ENCODE results near the gene HAND2. TPM values are rescaled to one million over a fixed set of nuclear protein-coding genes. Genes with fewer than 3 reads are reported as not detected.

The HAND2 gene
- total RNA-seq, 4 donors from 2014 or later: 0.31 to 3.8 (median 1.8) TPM

- 33 to 44% methylated on average over 4 of the region's 4 CpGs for WGBS, 2 donors
- intact Hi-C loops (cut with DNase I): no loop called here
- H3K27ac ChIP-seq: no peak overlapping the region
Measured at GRCh38 chr4:173573286-173573685, 43.3 kb upstream of the HAND2 start.

GRCh38 chr4:173572493-173573129, 42.6 kb upstream of the HAND2 start:
- no peaks in the 10 kb centered on the region for H3K9me3 ChIP-seq
- peaks cover 0 to 7% (median 0%) of the 10 kb centered on the region in 4 donors for H3K27me3 ChIP-seq
- H3K4me1 ChIP-seq: no peaks in the 10 kb centered on the region
- intact Hi-C loops (cut with DNase I): no loop called here
- 48 to 58% methylated on average over 3 of the region's 3 CpGs for WGBS, 2 donors
- no peak overlapping the region for H3K4me3 ChIP-seq
- H3K36me3 ChIP-seq: no peaks in the 10 kb centered on the region
- no peak for DNase-seq
- TF ChIP-seq POLR2A (IDR thresholded peaks at IDR 0.05) (no peak), CTCF (IDR thresholded peaks at IDR 0.05) (no peak)
- no peak overlapping the region for H3K27ac ChIP-seq

More at GRCh38 chr4:173573286-173573685, 43.3 kb upstream of the HAND2 start:
- DNase-seq: no peak
- TF ChIP-seq POLR2A (IDR thresholded peaks at IDR 0.05) (no peak), CTCF (IDR thresholded peaks at IDR 0.05) (no peak)
- H3K4me1 ChIP-seq: no peaks in the 10 kb centered on the region
- H3K27me3 ChIP-seq: peaks cover 0 to 7% (median 0%) of the 10 kb centered on the region in 4 donors
- H3K36me3 ChIP-seq: no peaks in the 10 kb centered on the region
- H3K9me3 ChIP-seq: no peaks in the 10 kb centered on the region
- no peak overlapping the region for H3K4me3 ChIP-seq

- no peak overlapping the region for H3K4me3 ChIP-seq
Measured at GRCh38 chr4:173571620-173572019, 41.6 kb upstream of the HAND2 start.

GRCh38 chr4:173565281-173565680, 35.3 kb upstream of the HAND2 start:
- H3K27ac ChIP-seq: no peak overlapping the region
- H3K4me1 ChIP-seq: no peaks in the 10 kb centered on the region
- no peak for DNase-seq
- intact Hi-C loops (cut with DNase I): no loop called here
- TF ChIP-seq CTCF (IDR thresholded peaks at IDR 0.05): no peak
- TF ChIP-seq POLR2A (IDR thresholded peaks at IDR 0.05): no peak
- H3K27me3 ChIP-seq: peaks cover 0 to 4% (median 0%) of the 10 kb centered on the region in 4 donors
- no peaks in the 10 kb centered on the region for H3K9me3 ChIP-seq
- no peak overlapping the region for H3K4me3 ChIP-seq
- no peaks in the 10 kb centered on the region for H3K36me3 ChIP-seq
- WGBS, 2 donors: 48 to 53% methylated on average over 2 of the region's 2 CpGs

More at GRCh38 chr4:173571620-173572019, 41.6 kb upstream of the HAND2 start:
- no peak for TF ChIP-seq CTCF (IDR thresholded peaks at IDR 0.05)
- no peak for TF ChIP-seq POLR2A (IDR thresholded peaks at IDR 0.05)
- Histone ChIP-seq H3K36me3 (no peaks in the 10 kb centered on the region), H3K4me1 (no peaks in the 10 kb centered on the region), H3K9me3 (no peaks in the 10 kb centered on the region), H3K27ac (no peak overlapping the region), H3K27me3 (peaks cover 0 to 7% (median 0%) of the 10 kb centered on the region in 4 donors)
- intact Hi-C loops (cut with DNase I): no loop called here
- WGBS, 2 donors: 50% methylated on average over 2 of the region's 2 CpGs
- DNase-seq: no peak

GRCh38 chr4:173564461-173564860, 34.4 kb upstream of the HAND2 start:
- no peaks in the 10 kb centered on the region for H3K9me3 ChIP-seq
- 78 to 80% methylated on average over 2 of the region's 2 CpGs for WGBS, 2 donors
- TF ChIP-seq CTCF (IDR thresholded peaks at IDR 0.05) (no peak), POLR2A (IDR thresholded peaks at IDR 0.05) (no peak)
- no peak overlapping the region for H3K4me3 ChIP-seq
- peaks cover 0 to 4% (median 0%) of the 10 kb centered on the region in 4 donors for H3K27me3 ChIP-seq
- no peak overlapping the region for H3K27ac ChIP-seq
- DNase-seq: no peak
- no peaks in the 10 kb centered on the region for H3K36me3 ChIP-seq
- no peaks in the 10 kb centered on the region for H3K4me1 ChIP-seq
- intact Hi-C loops (cut with DNase I): no loop called here
